Aorta (tissue), 5 donors: ENCODE results near the gene MBP. TPM values are rescaled to one million over a fixed set of nuclear protein-coding genes. Genes with fewer than 3 reads are reported as not detected.

Experiments
- ATAC-seq: fragments of 200-7000 bp; cut with Tn5 transposase; one replicate; pipeline ENCODE4 v1.9.1; 2022; ENCODE audit warnings: moderate library complexity; ENCODE audit not compliant: low FRiP score
- DNase-seq, 2 donors: peaks; one replicate each; pipeline ENCODE4 v3.0.0-alpha.2; 2020
- H3K27ac ChIP-seq, 2 donors: one replicate each; pipeline ENCODE4 v1.5.1; 2013; ENCODE audit warnings: low read length in 2 of 2, mild to moderate bottlenecking in 2 of 2, moderate library complexity in 2 of 2, control low read depth in 1 of 2, inconsistent platforms in 1 of 2, low read depth in 1 of 2
- H3K27me3 ChIP-seq, 2 donors: one replicate each; pipeline ENCODE4 v1.6.1; 2013; ENCODE audit warnings: control low read depth in 1 of 2, low read length in 1 of 2, mild to moderate bottlenecking in 1 of 2, moderate library complexity in 1 of 2; ENCODE audit not compliant: insufficient read depth in 2 of 2, control insufficient read depth in 1 of 2
- H3K36me3 ChIP-seq, 2 donors: one replicate each; pipeline ENCODE4 v1.6.1; 2013; ENCODE audit warnings: control low read depth in 1 of 2, low read length in 1 of 2, mild to moderate bottlenecking in 1 of 2; ENCODE audit not compliant: insufficient read depth in 2 of 2, control insufficient read depth in 1 of 2
- H3K4me1 ChIP-seq, 2 donors: one replicate each; pipeline ENCODE4 v1.6.1; 2013; ENCODE audit warnings: low read length in 2 of 2, control low read depth in 1 of 2, mild to moderate bottlenecking in 1 of 2, moderate library complexity in 1 of 2; ENCODE audit not compliant: insufficient read depth in 2 of 2, control insufficient read depth in 1 of 2
- H3K4me3 ChIP-seq, 2 donors: one replicate each; pipeline ENCODE4 v1.5.1; 2013; ENCODE audit warnings: low read length in 2 of 2, control low read depth in 1 of 2, mild to moderate bottlenecking in 1 of 2
- H3K9me3 ChIP-seq: one replicate; pipeline ENCODE4 v1.6.1; 2013; ENCODE audit warnings: mild to moderate bottlenecking, low read length; ENCODE audit not compliant: control insufficient read depth
- whole genome bisulfite sequencing, 2 donors: extraction: QIAGEN DNeasy Blood & Tissue Kit; methylation state at CpG; one replicate each; pipeline ENCODE4 v1.1.7; 2013; 5-methylcytosine and 5-hydroxymethylcytosine counted together
- intact Hi-C, 2 donors: fragments of 100-400 bp; cut with DNase I; formaldehyde crosslinking; loops; one replicate each; pipeline versions ENCODE4 v1.14.2 to v1.15.0; 2022
- polyA plus RNA-seq, 2 donors: library from polyadenylated mRNA; stranded (reverse); fragments of 200-250 nt; gene quantifications; one replicate each; pipeline ENCODE4 v1.2.3, GENCODE V29; 2013
- total RNA-seq, 2 donors: library from RNA; stranded (reverse); fragmentation: NEBNext Ultra II Directional; extraction: Animal tissue kit (Norgen Biotek cat#: 25700); gene quantifications; one replicate each; pipeline ENCODE4 v1.2.1, GENCODE V29; 2021
- donor health status: healthy with polysubstance abuse.
- donor health status: Bipolar disorder and iron deficiency.
- donor health status: DM: no; HTN: no; CAD: no.
- donor health status: DM: no; HTN: no; CAD: no.
- donor health status: DM: yes; HTN: yes; CAD: no.

Gene MBP
- total and polyA plus RNA-seq, 4 donors: 9.1 to 62.7 (median 26.6) TPM

DNA sequence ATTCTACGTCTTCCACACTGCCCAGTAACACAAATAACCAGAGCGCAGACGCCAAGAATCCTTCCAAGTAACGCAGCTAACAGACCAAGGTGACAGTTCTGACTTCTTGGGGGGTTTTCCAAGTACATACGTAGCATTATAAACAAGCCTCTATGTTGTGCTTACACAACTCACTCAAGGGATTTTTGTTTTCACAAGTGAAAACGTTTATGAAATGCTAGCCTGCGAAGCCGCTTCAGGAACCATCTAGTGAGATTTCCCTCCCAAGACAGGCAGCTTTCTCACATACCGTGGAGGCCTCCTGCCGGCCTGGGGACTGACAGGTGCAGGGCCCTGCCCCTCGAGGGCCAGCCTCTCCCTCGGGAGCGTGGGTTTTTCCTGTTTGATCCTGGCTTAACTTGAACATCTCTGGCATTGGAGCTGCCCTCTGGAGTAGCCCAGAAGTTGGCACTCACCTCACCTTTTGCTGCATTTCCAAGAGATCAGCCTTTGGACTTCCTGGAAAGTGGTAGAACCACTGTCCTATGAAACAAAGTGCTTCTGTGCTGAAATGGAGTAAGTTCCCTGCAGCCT, 151.1 kb downstream of the MBP start:
- DNase-seq: no peak
- Histone ChIP-seq H3K4me3 (no peak overlapping the region), H3K36me3 (no peaks in the 10 kb centered on the region), H3K27ac (no peak overlapping the region), H3K27me3 (no peaks in the 10 kb centered on the region), H3K9me3 (no peaks in the 10 kb centered on the region), H3K4me1 (no peaks in the 10 kb centered on the region)
- WGBS, 2 donors: 45 to 56% methylated on average over 13 of the region's 13 CpGs
- intact Hi-C loops: loop anchor here in 1 of 2 donors (5.0 kb wide), 1 partner anchor 179 kb away; no protein-coding TSS in a partner anchor
- no peak for ATAC-seq

DNA sequence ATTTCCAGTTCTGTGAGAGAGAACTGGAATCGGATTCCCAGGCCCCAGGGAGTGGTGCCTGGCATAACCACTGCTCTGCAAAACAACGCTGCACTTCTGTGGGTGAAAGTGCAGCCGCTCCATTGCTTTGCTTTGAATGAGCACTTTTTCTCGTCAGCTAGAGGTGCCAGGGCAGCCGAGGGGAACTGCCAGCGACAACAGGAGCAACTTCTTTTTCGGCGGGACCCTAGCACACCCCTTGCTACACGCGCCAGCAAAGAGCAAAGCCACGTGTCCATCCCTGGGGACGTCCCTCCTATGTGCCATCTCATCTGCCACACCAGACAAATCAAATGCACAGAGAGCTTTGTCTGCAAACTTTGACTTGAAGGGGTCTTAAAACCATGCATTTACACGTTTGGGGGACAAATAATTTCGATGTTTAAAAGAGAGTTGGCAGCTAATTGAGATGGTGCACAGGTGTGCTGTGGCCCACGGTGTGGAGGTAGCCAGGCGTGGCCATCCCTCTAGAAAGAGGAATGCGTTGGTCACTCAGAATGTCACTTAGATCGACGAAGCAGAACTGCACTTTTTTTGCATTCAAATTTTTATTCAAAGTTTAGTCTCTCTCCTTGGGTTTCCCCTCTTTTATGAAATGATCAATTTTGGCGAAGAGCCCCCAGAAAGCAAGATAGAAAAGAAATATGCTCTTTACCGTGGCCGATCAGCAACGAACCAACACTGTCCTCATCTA, 151.8 kb downstream of the MBP start:
- H3K36me3 ChIP-seq: no peaks in the 10 kb centered on the region
- H3K4me1 ChIP-seq: no peaks in the 10 kb centered on the region
- no peak overlapping the region for H3K4me3 ChIP-seq
- intact Hi-C loops: loop anchor here in 1 of 2 donors (5.0 kb wide), 1 partner anchor 179 kb away; no protein-coding TSS in a partner anchor
- H3K9me3 ChIP-seq: no peaks in the 10 kb centered on the region
- DNase-seq (no peak), ATAC-seq (no peak)
- no peaks in the 10 kb centered on the region for H3K27me3 ChIP-seq
- no peak overlapping the region for H3K27ac ChIP-seq
- 67 to 69% methylated on average over 23 of the region's 23 CpGs for whole genome bisulfite sequencing, 2 donors

DNA sequence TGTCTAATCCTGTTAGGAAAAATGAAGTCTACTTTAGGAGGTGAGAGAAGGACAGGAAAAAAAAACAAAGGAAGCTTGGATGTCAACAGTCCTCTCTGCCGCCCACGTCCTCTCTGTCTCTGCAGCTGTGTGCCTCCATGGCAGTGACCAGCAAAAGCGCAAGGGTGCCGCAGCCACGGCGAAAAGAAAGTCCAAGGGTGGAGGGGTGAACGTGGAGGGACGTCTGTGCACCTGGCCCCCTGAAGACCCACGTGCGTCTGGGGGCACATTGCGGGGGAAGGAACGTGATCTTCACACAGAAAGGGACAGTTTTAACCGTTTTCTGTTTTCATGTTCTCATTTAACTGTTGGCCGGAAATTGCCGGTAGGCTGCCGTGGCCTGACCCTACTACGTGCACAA, 152.7 kb downstream of the MBP start:
- ATAC-seq (no peak), DNase-seq (no peak)
- Histone ChIP-seq H3K9me3 (no peaks in the 10 kb centered on the region), H3K27ac (no peak overlapping the region), H3K27me3 (no peaks in the 10 kb centered on the region), H3K36me3 (no peaks in the 10 kb centered on the region), H3K4me3 (no peak overlapping the region), H3K4me1 (no peaks in the 10 kb centered on the region)
- 86 to 89% methylated on average over 17 of the region's 17 CpGs for WGBS, 2 donors
- intact Hi-C loops: loop anchor here in 1 of 2 donors (5.0 kb wide), 1 partner anchor 178 kb away; no protein-coding TSS in a partner anchor

DNA sequence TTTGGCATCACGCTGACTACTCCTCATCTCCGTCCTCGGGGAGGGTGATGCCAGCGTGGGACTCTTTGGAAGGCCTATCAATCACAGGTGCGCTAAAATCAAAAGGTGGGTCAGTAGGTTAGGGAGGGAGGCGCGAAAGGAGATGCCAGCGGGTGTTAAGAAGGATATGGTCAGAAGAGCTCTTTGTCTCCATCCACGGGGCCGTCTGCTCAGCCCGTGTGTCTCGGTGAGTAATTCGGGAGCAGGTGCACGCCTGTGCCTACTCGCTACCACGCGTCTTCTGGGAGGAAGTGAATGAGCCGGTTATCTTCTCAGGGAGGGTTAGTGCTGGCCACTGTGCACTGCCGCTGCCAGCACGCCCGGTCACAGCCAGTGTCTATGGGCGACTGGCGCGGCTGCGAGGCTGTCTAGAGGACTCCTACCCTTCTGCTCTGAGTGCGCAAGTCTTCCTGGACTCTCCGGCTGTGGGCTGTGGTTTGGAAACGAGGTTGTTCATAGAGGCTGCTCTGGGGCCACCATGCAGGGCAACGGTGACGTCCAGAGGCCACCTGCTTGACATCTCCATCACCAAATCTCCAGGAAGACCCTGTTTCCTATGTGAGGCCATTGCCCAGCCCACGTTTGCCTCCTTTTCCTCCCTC, 153.4 kb downstream of the MBP start:
- Histone ChIP-seq H3K9me3 (no peaks in the 10 kb centered on the region), H3K4me3 (no peak overlapping the region), H3K36me3 (no peaks in the 10 kb centered on the region), H3K4me1 (no peaks in the 10 kb centered on the region), H3K27me3 (no peaks in the 10 kb centered on the region), H3K27ac (no peak overlapping the region)
- intact Hi-C loops: no loop called here
- ATAC-seq: no peak
- no peak for DNase-seq
- 95 to 96% methylated on average over 31 of the region's 31 CpGs for WGBS, 2 donors

DNA sequence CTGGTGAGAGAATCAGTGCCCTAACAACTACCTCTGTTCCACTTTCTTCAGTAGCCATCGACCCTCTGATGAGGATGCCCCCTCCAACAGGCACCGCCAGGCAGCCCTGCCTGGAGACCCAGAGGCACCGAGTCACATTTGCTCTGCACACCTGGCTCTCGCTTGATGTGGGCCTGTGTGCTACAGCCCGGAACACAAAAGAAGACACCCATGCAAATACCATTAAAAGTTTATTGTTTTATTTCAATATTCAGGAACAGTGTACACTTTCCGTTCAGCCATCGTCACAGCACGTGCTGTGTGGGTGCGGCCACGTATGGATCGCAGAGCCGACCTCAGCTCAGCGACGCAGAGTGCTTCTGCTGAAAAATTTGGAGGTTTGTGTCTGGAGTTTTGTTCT, 154.0 kb downstream of the MBP start:
- Histone ChIP-seq H3K27ac (no peak overlapping the region), H3K4me3 (no peak overlapping the region), H3K36me3 (no peaks in the 10 kb centered on the region), H3K4me1 (no peaks in the 10 kb centered on the region), H3K27me3 (no peaks in the 10 kb centered on the region), H3K9me3 (no peaks in the 10 kb centered on the region)
- DNase-seq (no peak), ATAC-seq (no peak)
- WGBS, 2 donors: 88 to 93% methylated on average over 14 of the region's 14 CpGs
- intact Hi-C loops: no loop called here

DNA sequence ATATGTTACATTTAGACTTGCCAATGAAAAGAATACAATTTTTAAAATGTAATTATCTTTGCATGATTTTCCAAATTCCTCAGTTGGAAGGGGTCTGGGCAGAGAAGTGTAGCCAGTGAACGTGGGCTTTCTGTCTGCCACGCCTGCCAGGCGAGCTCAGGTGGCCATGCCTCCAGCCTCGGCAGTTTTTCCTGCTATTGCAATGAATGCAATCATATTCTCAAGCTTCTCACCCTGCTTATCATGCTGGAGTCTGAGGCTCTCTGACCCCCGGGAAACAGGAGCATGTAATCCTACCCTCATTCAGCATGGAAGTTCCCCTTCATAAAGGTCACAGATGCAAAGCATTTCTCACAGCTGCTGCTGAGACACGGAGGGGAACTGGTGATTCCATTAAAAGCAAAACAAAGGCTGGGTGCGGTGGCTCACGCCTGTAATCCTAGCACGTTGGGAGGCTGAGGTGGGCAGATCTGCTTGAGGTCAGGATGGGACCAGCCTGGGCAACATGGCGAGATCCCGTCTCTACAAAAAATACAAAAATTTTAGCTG, 154.8 kb downstream of the MBP start:
- DNase-seq: no peak
- WGBS, 2 donors: 75 to 76% methylated on average over 11 of the region's 11 CpGs
- intact Hi-C loops: no loop called here
- no peak for ATAC-seq
- Histone ChIP-seq H3K4me1 (no peaks in the 10 kb centered on the region), H3K36me3 (no peaks in the 10 kb centered on the region), H3K9me3 (no peaks in the 10 kb centered on the region), H3K27ac (no peak overlapping the region), H3K27me3 (no peaks in the 10 kb centered on the region), H3K4me3 (no peak overlapping the region)

DNA sequence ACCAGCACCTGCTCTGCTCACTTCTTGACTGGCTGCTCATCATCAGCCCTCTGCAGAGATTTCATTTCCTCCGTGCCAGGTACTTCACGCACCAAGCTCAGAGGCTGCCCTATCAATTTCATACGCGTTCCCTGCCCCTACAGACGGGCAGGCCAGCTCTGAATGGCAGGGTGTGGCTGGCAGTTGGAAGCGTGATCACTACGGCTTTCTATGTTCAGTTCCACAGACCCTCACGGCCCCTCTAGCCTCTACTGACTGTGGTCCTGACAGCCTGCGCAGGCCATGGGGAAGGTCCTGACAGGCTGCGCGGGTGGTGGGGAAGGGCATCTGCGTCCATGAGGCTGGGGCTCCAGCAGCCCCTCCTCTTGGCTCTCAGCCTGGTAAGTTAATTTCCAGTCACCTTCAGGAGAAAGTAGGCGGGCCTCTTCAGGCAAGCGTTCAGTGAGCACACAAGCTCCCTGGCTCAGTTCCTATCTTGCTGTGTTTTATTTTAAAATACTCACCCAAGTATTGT, 155.4 kb downstream of the MBP start:
- no peak overlapping the region for H3K27ac ChIP-seq
- no peak for ATAC-seq

DNA sequence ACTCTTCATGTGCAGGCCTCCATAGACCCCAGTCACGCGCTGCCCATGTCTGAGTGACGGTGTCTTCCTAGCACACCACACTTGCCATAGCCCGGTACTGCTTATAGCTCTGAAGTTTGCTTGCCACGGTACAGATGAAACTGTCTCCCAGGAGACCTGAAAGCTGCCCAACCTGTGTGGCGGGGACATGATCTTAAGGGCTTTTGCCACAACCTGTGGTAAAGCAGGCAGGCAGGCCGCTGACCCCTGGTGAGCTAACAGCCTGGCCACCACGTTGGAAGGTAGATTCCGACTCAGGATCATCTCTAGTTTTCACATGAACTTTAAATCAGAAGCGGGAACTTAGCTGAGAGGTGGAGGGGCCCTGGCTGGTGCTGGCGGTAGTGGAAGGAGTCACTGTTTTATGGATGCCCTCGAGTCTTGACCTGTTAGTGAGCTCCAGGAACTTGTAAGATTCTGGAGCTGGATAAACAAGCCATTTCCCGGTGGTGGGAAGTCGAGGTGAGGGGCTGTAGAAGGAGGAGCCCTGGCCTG, 156.9 kb downstream of the MBP start:
- 85 to 86% methylated on average over 14 of the region's 14 CpGs for WGBS, 2 donors
- no peak for ATAC-seq
- H3K9me3 ChIP-seq: no peaks in the 10 kb centered on the region
- no peaks in the 10 kb centered on the region for H3K4me1 ChIP-seq
- H3K4me3 ChIP-seq: no peak overlapping the region
- intact Hi-C loops: no loop called here
- DNase-seq: no peak
- H3K27me3 ChIP-seq: no peaks in the 10 kb centered on the region
- H3K27ac ChIP-seq: no peak overlapping the region
- peaks cover 0 to 1% of the 10 kb centered on the region in 2 donors for H3K36me3 ChIP-seq

More for the DNA sequence above, 155.4 kb downstream of the MBP start:
- peaks cover 0 to under 1% of the 10 kb centered on the region in 2 donors for H3K36me3 ChIP-seq
- no peaks in the 10 kb centered on the region for H3K9me3 ChIP-seq
- no peak overlapping the region for H3K4me3 ChIP-seq
- no peaks in the 10 kb centered on the region for H3K4me1 ChIP-seq
- intact Hi-C loops: no loop called here
- DNase-seq: no peak
- WGBS, 2 donors: 79 to 83% methylated on average over 14 of the region's 14 CpGs
- H3K27me3 ChIP-seq: no peaks in the 10 kb centered on the region
